H1 (cell line): ENCODE measurements around the gene RPTOR. TPM values are rescaled to one million over a fixed set of nuclear protein-coding genes. Genes with fewer than 3 reads are reported as not detected.

Experiments used
- CTCF ChIA-PET: fragments of 300-600 bp; sonication (Branson Sonifier 250); formaldehyde crosslinking; loops from one replicate; lab custom pipeline; 2021; ENCODE audit not compliant: partially characterized antibody; lab: Charles Lee
- POLR2A ChIA-PET: fragments of 300-600 bp; sonication (Branson Sonifier 250); formaldehyde crosslinking; loops from one replicate; lab custom pipeline; 2021; ENCODE audit warnings: inconsistent platforms; ENCODE audit not compliant: partially characterized antibody; lab: Charles Lee
- DNase-seq, 2 experiments: peaks; one replicate each; pipeline versions ENCODE4 v3.0.0 to v3.0.0-alpha.2; 2010 to 2022; ENCODE audit warnings: low spot score in 2 of 2, low read depth in 1 of 2, mixed read lengths in 1 of 2
- FAIRE-seq: peaks from 2 replicates; lab custom pipeline; 2011; peaks lifted over from hg19 to GRCh38; lab: Jason Lieb, UNC
- H2AFZ ChIP-seq: 2 replicates; pipeline ENCODE4 v1.8.1; 2012; ENCODE audit warnings: low read length, inconsistent platforms
- H2AK5ac ChIP-seq: 2 replicates; pipeline ENCODE4 v1.6.1; 2013; ENCODE audit warnings: low read depth, low read length
- H2BK120ac ChIP-seq: replicated peaks from 2 replicates; pipeline ENCODE3; 2013; ENCODE audit warnings: low read depth, low read length, inconsistent platforms
- H2BK12ac ChIP-seq: 2 replicates; pipeline ENCODE4 v1.6.1; 2013; ENCODE audit warnings: low read depth, low read length
- H2BK15ac ChIP-seq: 2 replicates; pipeline ENCODE4 v1.6.1; 2013; ENCODE audit warnings: low read length
- H2BK20ac ChIP-seq: 2 replicates; pipeline ENCODE4 v1.6.1; 2013; ENCODE audit warnings: low read length
- H2BK5ac ChIP-seq: 2 replicates; pipeline ENCODE4 v1.6.1; 2013; ENCODE audit warnings: low read depth, low read length
- H3K14ac ChIP-seq: 2 replicates; pipeline ENCODE4 v1.6.1; 2013; ENCODE audit warnings: inconsistent platforms; ENCODE audit not compliant: insufficient read length
- H3K18ac ChIP-seq: 2 replicates; pipeline ENCODE4 v1.6.1; 2013; ENCODE audit warnings: low read length; ENCODE audit errors: extremely low read depth
- H3K23ac ChIP-seq: 2 replicates; pipeline ENCODE4 v1.6.1; 2013; ENCODE audit warnings: inconsistent platforms; ENCODE audit not compliant: insufficient read length
- H3K23me2 ChIP-seq: 2 replicates; pipeline ENCODE4 v1.6.1; 2013; ENCODE audit warnings: low read depth, low read length
- H3K27ac ChIP-seq: 2 replicates; pipeline ENCODE4 v1.6.1; 2011; ENCODE audit warnings: low read depth, low read length, inconsistent platforms
- H3K27me3 ChIP-seq, 4 experiments: replicated peaks in 1 of 4; 1 replicate in 1 of 4; 2 replicates in 3 of 4; pipeline versions ENCODE4 v1.6.1 to v1.8.1; 2011 to 2013; ENCODE audit warnings: low read length in 3 of 4, mild to moderate bottlenecking in 3 of 4, inconsistent platforms in 2 of 4, mixed read lengths in 2 of 4, moderate library complexity in 1 of 4; ENCODE audit not compliant: control insufficient read depth in 3 of 4, insufficient read depth in 3 of 4; ENCODE audit errors: extremely low read depth in 1 of 4
- H3K36me3 ChIP-seq, 4 experiments: 2 replicates each; pipeline versions ENCODE4 v1.6.1 to v1.8.1; 2011 to 2013; ENCODE audit warnings: mild to moderate bottlenecking in 4 of 4, low read length in 3 of 4, moderate library complexity in 2 of 4, control low read depth in 1 of 4, inconsistent platforms in 1 of 4; ENCODE audit not compliant: insufficient read depth in 4 of 4, control insufficient read depth in 2 of 4
- H3K4ac ChIP-seq: replicated peaks from 2 replicates; pipeline ENCODE3; 2013; ENCODE audit warnings: low read length, low read depth, mixed read lengths, inconsistent platforms; ENCODE audit not compliant: insufficient read length
- H3K4me1 ChIP-seq, 4 experiments: replicated peaks in 1 of 4; 1 replicate in 1 of 4; 2 replicates in 3 of 4; pipeline versions ENCODE4 v1.6.1 to v1.8.1; 2011 to 2013; ENCODE audit warnings: low read length in 3 of 4, inconsistent platforms in 2 of 4, mixed read lengths in 1 of 4; ENCODE audit not compliant: insufficient read depth in 4 of 4, control insufficient read depth in 3 of 4
- H3K4me2 ChIP-seq, 2 experiments: 2 replicates each; pipeline versions ENCODE4 v1.6.1 to v1.8.1; 2011 to 2013; ENCODE audit warnings: low read depth in 2 of 2, low read length in 2 of 2, control low read depth in 1 of 2, inconsistent platforms in 1 of 2, mild to moderate bottlenecking in 1 of 2; ENCODE audit not compliant: insufficient read depth in 1 of 2
- H3K4me3 ChIP-seq, 4 experiments: fragments of 200-600, 300-600 bp in 1 of 4; sonication (generic), shearing (Covaris generic), sonication (Bioruptor Twin) in 1 of 4; 2 replicates each; pipeline versions ENCODE4 v1.5.1 to v1.8.1; 2011 to 2016; ENCODE audit warnings: low read length in 4 of 4, low read depth in 3 of 4, control low read depth in 2 of 4, inconsistent platforms in 2 of 4, mild to moderate bottlenecking in 2 of 4, mixed read lengths in 1 of 4, moderate library complexity in 1 of 4; ENCODE audit not compliant: insufficient read depth in 2 of 4; ENCODE audit errors: extremely low read depth in 1 of 4
- H3K56ac ChIP-seq: replicated peaks from 2 replicates; pipeline ENCODE3; 2013; ENCODE audit warnings: low read depth, mild to moderate bottlenecking, mixed read lengths, low read length, inconsistent platforms; ENCODE audit not compliant: insufficient read length
- H3K79me1 ChIP-seq: 2 replicates; pipeline ENCODE4 v1.6.1; 2013; ENCODE audit warnings: low read depth, low read length, control low read depth
- H3K79me2 ChIP-seq, 2 experiments: 2 replicates each; pipeline versions ENCODE4 v1.6.1 to v1.8.1; 2012 to 2013; ENCODE audit warnings: low read length in 2 of 2, mild to moderate bottlenecking in 2 of 2, inconsistent platforms in 1 of 2; ENCODE audit not compliant: insufficient read depth in 2 of 2, control insufficient read depth in 1 of 2
- H3K9ac ChIP-seq, 4 experiments: replicated peaks in 1 of 4; 1 replicate in 1 of 4; 2 replicates in 3 of 4; pipeline versions ENCODE4 v1.6.1 to v1.8.1; 2011 to 2013; ENCODE audit warnings: low read depth in 3 of 4, low read length in 3 of 4, control low read depth in 2 of 4, mild to moderate bottlenecking in 2 of 4, moderate library complexity in 2 of 4, inconsistent platforms in 1 of 4; ENCODE audit errors: extremely low read depth in 1 of 4
- H3K9me3 ChIP-seq, 2 experiments: 2 replicates each; pipeline versions ENCODE4 v1.6.1 to v1.8.1; 2012 to 2013; ENCODE audit warnings: mild to moderate bottlenecking in 2 of 2, moderate library complexity in 2 of 2, control low read depth in 1 of 2, inconsistent platforms in 1 of 2, low read depth in 1 of 2, low read length in 1 of 2, mixed read lengths in 1 of 2; ENCODE audit not compliant: insufficient read depth in 2 of 2
- H4K20me1 ChIP-seq, 2 experiments: replicated peaks in 1 of 2; 2 replicates each; pipeline versions ENCODE3 to v1.8.1; 2011 to 2013; ENCODE audit warnings: inconsistent platforms in 2 of 2, low read length in 2 of 2, mild to moderate bottlenecking in 1 of 2; ENCODE audit not compliant: insufficient read depth in 2 of 2, control insufficient read depth in 1 of 2
- H4K5ac ChIP-seq: 2 replicates; pipeline ENCODE4 v1.6.1; 2013; ENCODE audit warnings: low read length, low read depth, mixed read lengths, inconsistent platforms; ENCODE audit not compliant: insufficient read length
- H4K8ac ChIP-seq: 2 replicates; pipeline ENCODE4 v1.8.0; 2013; ENCODE audit warnings: mild to moderate bottlenecking, moderate library complexity, low read length, inconsistent platforms; ENCODE audit not compliant: insufficient read depth; ENCODE audit errors: extremely low read depth
- H4K91ac ChIP-seq: replicated peaks from 2 replicates; pipeline ENCODE3; 2013; ENCODE audit warnings: low read length, mixed read lengths, inconsistent platforms; ENCODE audit not compliant: insufficient read length
- CBX8 ChIP-seq: fragments of 300-800, 300-1000 bp; sonication (generic); IDR thresholded peaks from 2 replicates; pipeline ENCODE4 v1.7.1; 2016; ENCODE audit warnings: low read depth, low read length, borderline replicate concordance
- CREB1 ChIP-seq: IDR thresholded peaks from 2 replicates; pipeline ENCODE4 v1.6.1; 2012; ENCODE audit warnings: inconsistent platforms
- GABPA ChIP-seq: IDR thresholded peaks from 2 replicates; pipeline ENCODE4 v1.6.1; 2011; ENCODE audit warnings: mild to moderate bottlenecking, low read length, moderate library complexity, borderline replicate concordance; ENCODE audit not compliant: insufficient read depth
- HDAC6 ChIP-seq: IDR thresholded peaks from one replicate; pipeline ENCODE4 v1.7.1; 2012; ENCODE audit warnings: low read depth, mild to moderate bottlenecking, inconsistent platforms, low read length, moderate library complexity
- NRF1 ChIP-seq: IDR thresholded peaks from 2 replicates; pipeline ENCODE4 v1.6.1; 2011; ENCODE audit warnings: mild to moderate bottlenecking, low read depth, low read length, improper control_type of control experiment
- POLR2AphosphoS5 ChIP-seq: IDR thresholded peaks from 2 replicates; pipeline ENCODE4 v1.6.1; 2011; ENCODE audit warnings: low read depth, low read length
- POU5F1 ChIP-seq: IDR thresholded peaks from 2 replicates; pipeline ENCODE4 v1.6.1; 2011; ENCODE audit warnings: low read depth, mild to moderate bottlenecking, low read length, moderate library complexity
- RXRA ChIP-seq: IDR thresholded peaks from 2 replicates; pipeline ENCODE4 v1.6.1; 2011; ENCODE audit warnings: low read depth, mild to moderate bottlenecking, low read length, moderate library complexity; ENCODE audit not compliant: insufficient read depth
- SAP30 ChIP-seq: fragments of 300-600 bp; sonication (generic); IDR thresholded peaks from 2 replicates; pipeline ENCODE4 v1.7.1; 2012; ENCODE audit warnings: low read length, moderate library complexity, mild to moderate bottlenecking, inconsistent platforms; ENCODE audit not compliant: insufficient read depth, insufficient replicate concordance
- SIRT6 ChIP-seq: IDR thresholded peaks from one replicate; pipeline ENCODE4 v1.7.1; 2012; ENCODE audit warnings: low read length, inconsistent platforms
- SP1 ChIP-seq: IDR thresholded peaks from 2 replicates; pipeline ENCODE4 v1.6.1; 2011; ENCODE audit warnings: low read depth, low read length
- WGBS, 2 experiments: shearing (Covaris generic) in 1 of 2; methylation state at CpG; one replicate each; pipeline versions ENCODE4 v1.1.6 to v1.1.7; 2013 to 2015; ENCODE audit warnings: low lambda C conversion rate in 2 of 2, mixed read lengths in 2 of 2, inconsistent platforms in 1 of 2, low coverage in 1 of 2, missing lambda C conversion rate in 1 of 2; ENCODE audit not compliant: insufficient replicate concordance in 2 of 2, insufficient coverage in 1 of 2, insufficient read length in 1 of 2; ENCODE audit errors: extremely low coverage in 1 of 2, missing lambda C conversion rate in 1 of 2; 5-methylcytosine and 5-hydroxymethylcytosine counted together
- polyA plus RNA-seq, 7 experiments: library from polyadenylated mRNA; depleted of rRNA in 3 of 7; stranded (reverse) in 5 of 7; unstranded in 2 of 7; fragments of >200 nt in 5 of 7; fragments of 200-250 nt in 2 of 7; gene quantifications; 1 replicate in 5 of 7; 2 replicates in 1 of 7; 4 replicates in 1 of 7; pipeline versions ENCODE4 v1.2.1 to v1.2.3, GENCODE V29; 2011 to 2013; ENCODE audit warnings: missing spikeins in 2 of 7, mixed read lengths in 2 of 7
- total RNA-seq: library from RNA; stranded (reverse); fragmentation: NEBNext Ultra II Directional; extraction: Animal tissue kit (Norgen Biotek cat#: 25700); gene quantifications from 2 replicates; pipeline ENCODE4 v1.2.1, GENCODE V29; 2021
- TF ChIP-seq, protein P1 (sequence below): IDR thresholded peaks from 2 replicates; pipeline ENCODE4 v1.6.1; 2012; ENCODE audit warnings: inconsistent platforms

RPTOR gene
- total and polyA plus RNA-seq, 2 of the 8 experiments (the other 6 are each of a cell fraction or from before 2014, with no cell fraction given) = 6.9 to 28.7 TPM

DNA sequence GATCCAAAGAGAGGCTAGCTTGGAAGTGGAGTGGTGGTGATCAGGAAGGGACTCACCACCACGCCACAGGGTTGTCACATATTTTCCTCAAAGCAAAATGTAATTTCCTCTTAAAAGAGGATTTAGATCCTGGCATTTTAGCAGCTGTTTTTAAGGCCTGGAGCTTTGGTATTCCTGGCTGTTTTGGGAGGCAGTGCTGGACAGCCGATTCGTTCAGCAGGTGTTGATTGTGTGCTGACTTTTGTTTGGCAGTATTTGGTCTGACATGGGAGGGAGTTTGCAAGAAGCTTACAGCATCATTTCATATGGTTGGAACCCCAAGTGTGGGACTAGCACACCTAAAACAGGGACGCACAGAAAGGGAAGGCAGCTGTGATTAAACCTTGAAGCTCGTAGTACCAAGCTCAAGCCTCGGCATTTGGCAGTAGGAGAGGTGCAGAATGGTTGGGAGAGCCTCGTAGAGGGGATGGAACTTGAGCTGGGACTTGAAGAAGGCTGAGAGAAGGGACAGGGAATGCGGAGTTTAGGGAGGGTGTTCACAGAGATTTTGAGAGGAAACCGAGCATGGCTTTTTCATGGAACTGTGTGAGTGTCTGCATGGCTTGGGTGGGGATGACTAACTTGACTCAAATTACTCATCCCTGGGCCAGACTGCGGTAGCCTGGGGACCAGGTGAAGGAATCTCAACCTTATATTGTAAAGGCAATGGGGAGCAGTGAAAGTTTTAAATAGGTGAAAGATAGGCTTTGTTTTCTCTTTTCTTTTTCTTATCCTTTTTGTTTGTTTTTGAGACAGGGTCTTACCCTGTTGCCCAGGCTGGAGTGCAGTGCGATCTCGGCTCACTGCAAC lies 52.3 kb downstream of the RPTOR start:
- Histone ChIP-seq H2BK15ac (no peak overlapping the region), H3K79me2 (peaks cover 0 to 56% of the 10 kb centered on the region in 2 experiments; a peak in 3 of 4 replicates), H2BK120ac (no peak overlapping the region), H4K91ac (no peak overlapping the region), H2AFZ (no peak overlapping the region), H3K9ac (no peak overlapping the region; a peak in 1 of 7 replicates), H2BK12ac (no peak overlapping the region), H3K36me3 (no peaks in the 10 kb centered on the region), H3K56ac (no peak overlapping the region), H3K4me2 (no peak overlapping the region), H3K9me3 (no peaks in the 10 kb centered on the region), H3K4me1 (no peaks in the 10 kb centered on the region; a peak in 2 of 7 replicates), H3K79me1 (peaks cover 17% of the 10 kb centered on the region), H3K4me3 (no peak overlapping the region), H3K23ac (no peak overlapping the region), H2BK20ac (no peak overlapping the region), H4K20me1 (peaks cover 2 to 7% of the 10 kb centered on the region in 2 experiments), H4K5ac (no peak overlapping the region), H2BK5ac (no peak overlapping the region), H3K4ac (no peak overlapping the region), H4K8ac (no peak overlapping the region), H3K18ac (no peak overlapping the region), H2AK5ac (no peak overlapping the region), H3K27me3 (no peaks in the 10 kb centered on the region), H3K23me2 (no peaks in the 10 kb centered on the region), H3K14ac (no peak overlapping the region), H3K27ac (no peak overlapping the region)
- POLR2A ChIA-PET = no interaction called here
- no peak for DNase-seq
- FAIRE-seq = no peak
- CTCF ChIA-PET = interaction anchor here (1.0 kb wide), 1 partner anchor 65 kb away, joined by 3 read pairs; no protein-coding TSS in a partner anchor
- 87% methylated on average over 12 of the region's 12 CpGs; no CpG with 5 or more reads in 1 of the 2 experiments for WGBS, 2 experiments
- TF ChIP-seq SP1 (no peak), CBX8 (no peak), SIRT6 (no peak), GABPA (no peak), HDAC6 (no peak), POU5F1 (no peak), RXRA (no peak), SAP30 (no peak), POLR2AphosphoS5 (no peak), CREB1 (no peak), NRF1 (no peak)
- TF ChIP-seq, protein P1, sequence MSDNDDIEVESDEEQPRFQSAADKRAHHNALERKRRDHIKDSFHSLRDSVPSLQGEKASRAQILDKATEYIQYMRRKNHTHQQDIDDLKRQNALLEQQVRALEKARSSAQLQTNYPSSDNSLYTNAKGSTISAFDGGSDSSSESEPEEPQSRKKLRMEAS = no peak
